H9 (cell line): Measurements from ENCODE around the gene CFDP1. TPM values are rescaled to one million over a fixed set of nuclear protein-coding genes. Genes with fewer than 3 reads are reported as not detected.

Experiments used
- DNase-seq: peaks from one replicate; pipeline ENCODE4 v3.0.0-alpha.2; 2017
- H2AFZ ChIP-seq: one replicate; pipeline ENCODE4 v1.6.1; 2013; ENCODE audit warnings: mild to moderate bottlenecking, low read length, control low read depth, moderate library complexity
- H2AK5ac ChIP-seq: 2 replicates; pipeline ENCODE4 v1.6.1; 2013; ENCODE audit warnings: low read length, control low read depth, mixed read lengths; ENCODE audit not compliant: insufficient read length
- H2BK120ac ChIP-seq: one replicate; pipeline ENCODE4 v1.6.1; 2013; ENCODE audit warnings: low read depth, mild to moderate bottlenecking, low read length, control low read depth, inconsistent platforms; ENCODE audit not compliant: poor library complexity, severe bottlenecking
- H2BK12ac ChIP-seq: 2 replicates; pipeline ENCODE4 v1.6.1; 2013; ENCODE audit warnings: low read length, control low read depth, mixed read lengths, low read depth; ENCODE audit not compliant: insufficient read length
- H2BK15ac ChIP-seq: 2 replicates; pipeline ENCODE4 v1.6.1; 2013; ENCODE audit warnings: low read depth, low read length, control low read depth
- H2BK20ac ChIP-seq: one replicate; pipeline ENCODE4 v1.6.1; 2013; ENCODE audit warnings: low read depth, mild to moderate bottlenecking, low read length, control low read depth, inconsistent platforms; ENCODE audit not compliant: poor library complexity, severe bottlenecking
- H2BK5ac ChIP-seq: 2 replicates; pipeline ENCODE4 v1.6.1; 2013; ENCODE audit warnings: low read length, control low read depth, mixed read lengths; ENCODE audit not compliant: insufficient read length
- H3K14ac ChIP-seq: 2 replicates; pipeline ENCODE4 v1.6.1; 2013; ENCODE audit warnings: low read length, control low read depth; ENCODE audit not compliant: insufficient read depth
- H3K18ac ChIP-seq: 2 replicates; pipeline ENCODE4 v1.6.1; 2013; ENCODE audit warnings: low read depth, mild to moderate bottlenecking, mixed read lengths, low read length, control low read depth; ENCODE audit not compliant: insufficient read length
- H3K23ac ChIP-seq: 2 replicates; pipeline ENCODE4 v1.6.1; 2013; ENCODE audit warnings: low read length, control low read depth, mixed read lengths, low read depth; ENCODE audit not compliant: insufficient read length
- H3K23me2 ChIP-seq: 2 replicates; pipeline ENCODE4 v1.6.1; 2013; ENCODE audit warnings: low read depth, mild to moderate bottlenecking, mixed read lengths, low read length, control low read depth; ENCODE audit not compliant: insufficient read length, poor library complexity, severe bottlenecking
- H3K27ac ChIP-seq: 2 replicates; pipeline ENCODE4 v1.5.1; 2013; ENCODE audit warnings: low read length, control low read depth, mixed read lengths, low read depth; ENCODE audit not compliant: insufficient read length
- H3K27me3 ChIP-seq: 2 replicates; pipeline ENCODE4 v1.6.1; 2013; ENCODE audit warnings: low read length, control low read depth, inconsistent platforms; ENCODE audit not compliant: insufficient read depth
- H3K4ac ChIP-seq: 2 replicates; pipeline ENCODE4 v1.6.1; 2013; ENCODE audit warnings: low read depth, mild to moderate bottlenecking, control low read depth, inconsistent platforms, low read length, moderate library complexity
- H3K4me1 ChIP-seq: 2 replicates; pipeline ENCODE4 v1.6.1; 2013; ENCODE audit warnings: low read length, control low read depth, inconsistent platforms; ENCODE audit not compliant: insufficient read depth
- H3K4me2 ChIP-seq: 2 replicates; pipeline ENCODE4 v1.6.1; 2013; ENCODE audit warnings: low read length, control low read depth, mixed read lengths; ENCODE audit not compliant: insufficient read length, insufficient read depth
- H3K56ac ChIP-seq: 2 replicates; pipeline ENCODE4 v1.6.1; 2013; ENCODE audit warnings: low read depth, mild to moderate bottlenecking, mixed read lengths, low read length, control low read depth; ENCODE audit not compliant: insufficient read length
- H3K79me1 ChIP-seq: 2 replicates; pipeline ENCODE4 v1.6.1; 2013; ENCODE audit warnings: low read depth, mild to moderate bottlenecking, moderate library complexity, low read length, control low read depth, inconsistent platforms; ENCODE audit not compliant: insufficient read depth, poor library complexity, severe bottlenecking
- H3K79me2 ChIP-seq: 2 replicates; pipeline ENCODE4 v1.6.1; 2013; ENCODE audit warnings: low read length, control low read depth, inconsistent platforms; ENCODE audit not compliant: insufficient read depth
- H3K9ac ChIP-seq: 2 replicates; pipeline ENCODE4 v1.6.1; 2013; ENCODE audit warnings: low read length, control low read depth, mixed read lengths; ENCODE audit not compliant: insufficient read length; ENCODE audit errors: extremely low read depth
- H3K9me3 ChIP-seq: one replicate; pipeline ENCODE4 v1.6.1; 2013; ENCODE audit warnings: low read depth, low read length, inconsistent platforms; ENCODE audit not compliant: control insufficient read depth
- H3T11ph ChIP-seq: one replicate; pipeline ENCODE4 v1.6.1; 2013; ENCODE audit warnings: mild to moderate bottlenecking, low read length, control low read depth, inconsistent platforms
- H4K20me1 ChIP-seq: one replicate; pipeline ENCODE4 v1.6.1; 2013; ENCODE audit not compliant: control insufficient read depth, insufficient read length, insufficient read depth
- H4K5ac ChIP-seq: 2 replicates; pipeline ENCODE4 v1.6.1; 2013; ENCODE audit warnings: low read depth, mild to moderate bottlenecking, mixed read lengths, low read length, control low read depth; ENCODE audit not compliant: insufficient read length
- H4K8ac ChIP-seq: replicated peaks from 2 replicates; pipeline ENCODE4 v1.6.1; 2013; ENCODE audit warnings: low read length, control low read depth, mixed read lengths, low read depth; ENCODE audit not compliant: insufficient read length
- H4K91ac ChIP-seq: 2 replicates; pipeline ENCODE4 v1.6.1; 2013; ENCODE audit warnings: low read depth, mild to moderate bottlenecking, moderate library complexity, mixed read lengths, low read length, control low read depth; ENCODE audit not compliant: insufficient read length
- H3K27ac Mint-ChIP-seq, 3 experiments: 2 replicates in 2 of 3; 3 replicates in 1 of 3; pipeline ENCODE4 v1.8.0; 2020 to 2021; ENCODE audit warnings: mixed read lengths in 3 of 3, mild to moderate bottlenecking in 1 of 3, moderate library complexity in 1 of 3
- H3K27me3 Mint-ChIP-seq: 2 replicates; pipeline ENCODE4 v1.8.0; 2021; ENCODE audit warnings: low read depth, mild to moderate bottlenecking, moderate library complexity, mixed read lengths
- H3K36me3 Mint-ChIP-seq, 3 experiments: 2 replicates in 2 of 3; 3 replicates in 1 of 3; pipeline ENCODE4 v1.8.0; 2020 to 2021; ENCODE audit warnings: low read depth in 3 of 3, mixed read lengths in 3 of 3; ENCODE audit not compliant: insufficient read depth in 1 of 3
- H3K4me1 Mint-ChIP-seq, 2 experiments: 2 replicates each; pipeline ENCODE4 v1.8.0; 2020; ENCODE audit warnings: mixed read lengths in 2 of 2
- H3K4me3 Mint-ChIP-seq, 2 experiments: 2 replicates in 1 of 2; 3 replicates in 1 of 2; pipeline ENCODE4 v1.8.0; 2020 to 2021; ENCODE audit warnings: mild to moderate bottlenecking in 2 of 2, mixed read lengths in 2 of 2, moderate library complexity in 1 of 2
- H3K9me3 Mint-ChIP-seq, 2 experiments: 2 replicates in 1 of 2; 3 replicates in 1 of 2; pipeline ENCODE4 v1.8.0; 2020; ENCODE audit warnings: mild to moderate bottlenecking in 2 of 2, mixed read lengths in 2 of 2, moderate library complexity in 1 of 2
- total RNA-seq: library from RNA; stranded (reverse); gene quantifications from 2 replicates; pipeline ENCODE4 v1.2.1, GENCODE V29; 2021
- TF ChIP-seq, protein P1 (sequence below): fragments of 200-600 bp; sonication (generic); conservative IDR thresholded peaks from 3 replicates; pipeline ENCODE4 v1.8.0; 2021; ENCODE audit warnings: antibody characterized with exemption, mild to moderate bottlenecking

CFDP1 gene
- total RNA-seq, 1 experiment from 2014 or later: 89.2 TPM

DNA sequence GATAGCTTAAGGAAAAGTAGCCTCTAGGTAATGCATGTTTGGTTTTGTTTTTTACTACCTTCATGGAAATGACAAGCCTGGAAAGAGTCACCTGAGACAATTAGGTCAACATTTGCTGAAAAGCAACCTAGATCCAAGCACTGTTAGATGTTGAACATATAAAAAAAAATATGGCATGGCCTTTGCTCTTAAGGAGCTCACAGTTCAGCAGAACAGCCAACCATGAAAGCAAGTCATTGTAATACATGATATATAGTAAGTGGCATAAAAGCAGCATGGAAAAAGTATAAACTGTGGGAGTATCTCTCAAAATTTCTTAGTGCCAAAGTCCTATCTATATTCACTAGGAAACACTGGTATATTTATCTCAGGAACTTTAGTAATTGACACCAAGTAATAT, 31.6 kb downstream of the CFDP1 start:
- H3K79me2 ChIP-seq: no peaks in the 10 kb centered on the region
- no peak overlapping the region for H2AFZ ChIP-seq
- H4K8ac ChIP-seq: no peak overlapping the region
- H4K20me1 ChIP-seq: no peaks in the 10 kb centered on the region
- no peak overlapping the region for H3K4me2 ChIP-seq
- no peaks in the 10 kb centered on the region for H3K79me1 ChIP-seq
- no peak overlapping the region for H3K56ac ChIP-seq
- H3K9ac ChIP-seq: no peak overlapping the region
- no peak overlapping the region for H4K91ac ChIP-seq
- no peak overlapping the region for H2AK5ac ChIP-seq
- no peaks in the 10 kb centered on the region for H3K9me3 Mint-ChIP-seq
- H3K4me1 ChIP-seq: no peaks in the 10 kb centered on the region
- no peaks in the 10 kb centered on the region for H3K27me3 Mint-ChIP-seq
- H2BK5ac ChIP-seq: no peak overlapping the region
- H2BK20ac ChIP-seq: no peak overlapping the region
- H3K27me3 ChIP-seq: no peaks in the 10 kb centered on the region
- H4K5ac ChIP-seq: no peak overlapping the region
- no peak for DNase-seq
- H3K23ac ChIP-seq: no peak overlapping the region
- H3T11ph ChIP-seq: no peak overlapping the region
- peaks cover 8 to 24% (median 22%) of the 10 kb centered on the region in 3 experiments for H3K36me3 Mint-ChIP-seq
- no peak overlapping the region for H3K27ac Mint-ChIP-seq
- no peak overlapping the region for H2BK120ac ChIP-seq
- H3K18ac ChIP-seq: no peak overlapping the region
- no peak overlapping the region for H3K4ac ChIP-seq
- no peak overlapping the region for H3K14ac ChIP-seq
- no peaks in the 10 kb centered on the region for H3K23me2 ChIP-seq
- no peak overlapping the region for H2BK12ac ChIP-seq
- H3K4me3 Mint-ChIP-seq: no peak overlapping the region
- no peak overlapping the region for H3K27ac ChIP-seq
- TF ChIP-seq, protein P1, sequence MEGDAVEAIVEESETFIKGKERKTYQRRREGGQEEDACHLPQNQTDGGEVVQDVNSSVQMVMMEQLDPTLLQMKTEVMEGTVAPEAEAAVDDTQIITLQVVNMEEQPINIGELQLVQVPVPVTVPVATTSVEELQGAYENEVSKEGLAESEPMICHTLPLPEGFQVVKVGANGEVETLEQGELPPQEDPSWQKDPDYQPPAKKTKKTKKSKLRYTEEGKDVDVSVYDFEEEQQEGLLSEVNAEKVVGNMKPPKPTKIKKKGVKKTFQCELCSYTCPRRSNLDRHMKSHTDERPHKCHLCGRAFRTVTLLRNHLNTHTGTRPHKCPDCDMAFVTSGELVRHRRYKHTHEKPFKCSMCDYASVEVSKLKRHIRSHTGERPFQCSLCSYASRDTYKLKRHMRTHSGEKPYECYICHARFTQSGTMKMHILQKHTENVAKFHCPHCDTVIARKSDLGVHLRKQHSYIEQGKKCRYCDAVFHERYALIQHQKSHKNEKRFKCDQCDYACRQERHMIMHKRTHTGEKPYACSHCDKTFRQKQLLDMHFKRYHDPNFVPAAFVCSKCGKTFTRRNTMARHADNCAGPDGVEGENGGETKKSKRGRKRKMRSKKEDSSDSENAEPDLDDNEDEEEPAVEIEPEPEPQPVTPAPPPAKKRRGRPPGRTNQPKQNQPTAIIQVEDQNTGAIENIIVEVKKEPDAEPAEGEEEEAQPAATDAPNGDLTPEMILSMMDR: no peak
- no peaks in the 10 kb centered on the region for H3K9me3 ChIP-seq
- no peaks in the 10 kb centered on the region; a peak in 1 of 4 replicates for H3K4me1 Mint-ChIP-seq
- no peak overlapping the region for H2BK15ac ChIP-seq
